Uterus (tissue), 4 donors: ENCODE measurements around the gene IRX4. TPM values are rescaled to one million over a fixed set of nuclear protein-coding genes. Genes with fewer than 3 reads are reported as not detected.

Experiments used
- DNase-seq, 2 donors: peaks; one replicate each; pipeline ENCODE4 v3.0.0-alpha.2; 2019 to 2020
- H3K27ac ChIP-seq, 2 donors: fragments of 200-600 bp; sonication (generic); 1 replicate in 1 of 2; 2 replicates in 1 of 2; pipeline ENCODE4 v1.5.1; 2016 to 2018
- H3K27me3 ChIP-seq, 2 donors: fragments of 200-600 bp; sonication (generic); one replicate each; pipeline ENCODE4 v1.5.1; 2018 to 2019; ENCODE audit warnings: control low read depth in 1 of 2
- H3K36me3 ChIP-seq, 2 donors: fragments of 200-600 bp; sonication (generic); one replicate each; pipeline ENCODE4 v1.5.1; 2019; ENCODE audit warnings: control low read depth in 1 of 2
- H3K4me1 ChIP-seq, 2 donors: fragments of 200-600 bp; sonication (generic); one replicate each; pipeline ENCODE4 v1.5.1; 2018 to 2019; ENCODE audit warnings: control low read depth in 1 of 2
- H3K4me3 ChIP-seq, 2 donors: fragments of 200-600 bp; sonication (generic); 1 replicate in 1 of 2; 2 replicates in 1 of 2; pipeline ENCODE4 v1.5.1; 2018 to 2019; ENCODE audit warnings: mild to moderate bottlenecking in 1 of 2
- H3K9me3 ChIP-seq, 2 donors: fragments of 200-600 bp; sonication (generic); one replicate each; pipeline ENCODE4 v1.5.1; 2019; ENCODE audit warnings: control low read depth in 1 of 2
- CTCF ChIP-seq, 4 experiments: fragments of 200-600 bp in 2 of 4; fragments of 450-650 bp in 2 of 4; sonication (generic) in 2 of 4; IDR thresholded peaks; one replicate each; pipeline ENCODE4 v1.5.1; 2016 to 2019; ENCODE audit warnings: antibody characterized with exemption in 4 of 4, mild to moderate bottlenecking in 2 of 4, moderate library complexity in 1 of 4
- POLR2A ChIP-seq, 2 donors: fragments of 450-650 bp; IDR thresholded peaks; one replicate each; pipeline ENCODE4 v1.6.1; 2016; ENCODE audit warnings: antibody characterized with exemption in 2 of 2, mild to moderate bottlenecking in 1 of 2, moderate library complexity in 1 of 2
- intact Hi-C: fragments of 100-400 bp; cut with DNase I; formaldehyde crosslinking; loops from one replicate; pipeline ENCODE4 v1.15.1; 2023; ENCODE audit warnings: low total_unique reads
- total RNA-seq, 4 donors: library from RNA; depleted of rRNA in 3 of 4; stranded (reverse); fragments of >200 nt in 3 of 4; gene quantifications; one replicate each; pipeline versions ENCODE4 v1.1.0 to v1.2.4, GENCODE V29; 2014 to 2023
- donor health status: DM: yes; HTN: yes; CAD: no.

The IRX4 gene
- total RNA-seq, 4 donors from 2014 or later, result not detected

- no peak for TF ChIP-seq POLR2A (IDR thresholded peaks at IDR 0.05)
- no peak for TF ChIP-seq CTCF (IDR thresholded peaks at IDR 0.05)
These were observed 5.3 kb downstream of the IRX4 start for GRCh38 chr5:1877103-1878049.

GRCh38 chr5:1876660-1877064 lies 6.1 kb downstream of the IRX4 start:
- Histone ChIP-seq H3K27ac (no peak overlapping the region), H3K4me3 (no peak overlapping the region), H3K36me3 (no peaks in the 10 kb centered on the region), H3K9me3 (no peaks in the 10 kb centered on the region), H3K27me3 (peaks cover 5 to 72% of the 10 kb centered on the region in 2 donors), H3K4me1 (peaks cover 0 to 17% of the 10 kb centered on the region in 2 donors)
- intact Hi-C loops, result no loop called here
- TF ChIP-seq CTCF (IDR thresholded peaks at IDR 0.05), result no peak
- no peak for TF ChIP-seq POLR2A (IDR thresholded peaks at IDR 0.05)
- no peak for DNase-seq

More at GRCh38 chr5:1877103-1878049, 5.3 kb downstream of the IRX4 start:
- no peaks in the 10 kb centered on the region for H3K36me3 ChIP-seq
- intact Hi-C loops, result no loop called here
- H3K27me3 ChIP-seq, result peaks cover 12 to 76% of the 10 kb centered on the region in 2 donors
- H3K4me3 ChIP-seq, result no peak overlapping the region
- H3K9me3 ChIP-seq, result no peaks in the 10 kb centered on the region
- DNase-seq, result no peak
- H3K27ac ChIP-seq, result no peak overlapping the region
- peaks cover 0 to 21% of the 10 kb centered on the region in 2 donors for H3K4me1 ChIP-seq

- no peak for DNase-seq
- Histone ChIP-seq H3K27me3 (peaks cover 5 to 69% of the 10 kb centered on the region in 2 donors), H3K36me3 (no peaks in the 10 kb centered on the region), H3K4me1 (peaks cover 0 to 17% of the 10 kb centered on the region in 2 donors), H3K9me3 (no peaks in the 10 kb centered on the region), H3K4me3 (no peak overlapping the region), H3K27ac (no peak overlapping the region)
- no peak for TF ChIP-seq CTCF (IDR thresholded peaks at IDR 0.05)
- no peak for TF ChIP-seq POLR2A (IDR thresholded peaks at IDR 0.05)
- intact Hi-C loops, result no loop called here
These were observed 6.7 kb downstream of the IRX4 start for GRCh38 chr5:1875843-1876659.

- Histone ChIP-seq H3K4me1 (peaks cover 0 to 17% of the 10 kb centered on the region in 2 donors), H3K27ac (no peak overlapping the region), H3K27me3 (peaks cover 1 to 62% of the 10 kb centered on the region in 2 donors), H3K9me3 (no peaks in the 10 kb centered on the region), H3K4me3 (no peak overlapping the region), H3K36me3 (no peaks in the 10 kb centered on the region)
- intact Hi-C loops, result no loop called here
- no peak for DNase-seq
- no peak for TF ChIP-seq POLR2A (IDR thresholded peaks at IDR 0.05)
- TF ChIP-seq CTCF (IDR thresholded peaks at IDR 0.05), result no peak
These were observed 7.4 kb downstream of the IRX4 start for GRCh38 chr5:1875281-1875842.
